Natural killer cell (primary cell): Measurements from ENCODE around the gene LNPEP. TPM values are rescaled to one million over a fixed set of nuclear protein-coding genes. Genes with fewer than 3 reads are reported as not detected.

Source experiments
- ATAC-seq, 3 donors: fragments of 150-1000 bp in 2 of 3; fragments of 200-7000 bp in 1 of 3; cut with Tn5 transposase; 1 replicate in 1 of 3; 2 replicates in 2 of 3; pipeline ENCODE4 v1.10.0; 2021; ENCODE audit warnings: mild to moderate bottlenecking in 2 of 3, moderate library complexity in 2 of 3
- DNase-seq, 2 donors: peaks; one replicate each; pipeline versions ENCODE4 v3.0.0 to v3.0.0-alpha.2; 2013 to 2021; ENCODE audit warnings: mixed read lengths in 1 of 2
- H3K27ac ChIP-seq: one replicate; pipeline ENCODE4 v1.5.1; 2013; ENCODE audit warnings: mild to moderate bottlenecking, low read length
- H3K27me3 ChIP-seq: one replicate; pipeline ENCODE4 v1.6.1; 2013; ENCODE audit warnings: low read length; ENCODE audit not compliant: control insufficient read depth, insufficient read depth
- H3K36me3 ChIP-seq: one replicate; pipeline ENCODE4 v1.6.1; 2013; ENCODE audit warnings: low read length; ENCODE audit not compliant: control insufficient read depth, insufficient read depth
- H3K4me1 ChIP-seq: one replicate; pipeline ENCODE4 v1.6.1; 2013; ENCODE audit warnings: low read length; ENCODE audit not compliant: control insufficient read depth, insufficient read depth
- H3K4me3 ChIP-seq: one replicate; pipeline ENCODE4 v1.5.1; 2013; ENCODE audit warnings: low read length
- H3K9me3 ChIP-seq: one replicate; pipeline ENCODE4 v1.6.1; 2013; ENCODE audit warnings: low read length; ENCODE audit not compliant: control insufficient read depth, insufficient read depth
- H3K27ac Mint-ChIP-seq, 2 donors: one replicate each; pipeline ENCODE4 v1.8.0; 2022; ENCODE audit warnings: mild to moderate bottlenecking in 2 of 2, mixed read lengths in 2 of 2, moderate library complexity in 1 of 2
- H3K27me3 Mint-ChIP-seq, 2 donors: one replicate each; pipeline ENCODE4 v1.8.0; 2022; ENCODE audit warnings: low read depth in 2 of 2, mixed read lengths in 2 of 2
- H3K36me3 Mint-ChIP-seq: one replicate; pipeline ENCODE4 v1.8.0; 2022; ENCODE audit warnings: mixed read lengths
- H3K4me1 Mint-ChIP-seq, 2 donors: one replicate each; pipeline ENCODE4 v1.8.0; 2022; ENCODE audit warnings: mixed read lengths in 2 of 2
- H3K4me3 Mint-ChIP-seq: one replicate; pipeline ENCODE4 v1.8.0; 2022; ENCODE audit warnings: mild to moderate bottlenecking, moderate library complexity, mixed read lengths
- H3K9me3 Mint-ChIP-seq, 2 donors: one replicate each; pipeline ENCODE4 v1.8.0; 2022; ENCODE audit warnings: mixed read lengths in 2 of 2
- WGBS: methylation state at CpG from one replicate; pipeline ENCODE4 v1.1.7; 2013; ENCODE audit warnings: missing lambda C conversion rate; ENCODE audit not compliant: insufficient coverage; 5-methylcytosine and 5-hydroxymethylcytosine counted together
- intact Hi-C: fragments of 100-400 bp; cut with micrococcal nuclease; formaldehyde crosslinking; loops from one replicate; pipeline ENCODE4 v1.14.2; 2022
- total RNA-seq, 4 donors: library from RNA; stranded (reverse); fragments of 120-200 nt in 1 of 4; gene quantifications; one replicate each; pipeline versions ENCODE4 v1.2.3 to v1.2.4, GENCODE V29; 2013 to 2022
- TF ChIP-seq, protein P1 (sequence below): fragments of 200-600 bp; IDR thresholded peaks from one replicate; pipeline ENCODE4 v1.8.0; 2022; ENCODE audit warnings: antibody characterized with exemption

Gene LNPEP
- total RNA-seq, 3 donors from 2014 or later (not counting 1 experiment from before 2014, with no cell fraction given), result 126 to 162 (median 135) TPM

DNA sequence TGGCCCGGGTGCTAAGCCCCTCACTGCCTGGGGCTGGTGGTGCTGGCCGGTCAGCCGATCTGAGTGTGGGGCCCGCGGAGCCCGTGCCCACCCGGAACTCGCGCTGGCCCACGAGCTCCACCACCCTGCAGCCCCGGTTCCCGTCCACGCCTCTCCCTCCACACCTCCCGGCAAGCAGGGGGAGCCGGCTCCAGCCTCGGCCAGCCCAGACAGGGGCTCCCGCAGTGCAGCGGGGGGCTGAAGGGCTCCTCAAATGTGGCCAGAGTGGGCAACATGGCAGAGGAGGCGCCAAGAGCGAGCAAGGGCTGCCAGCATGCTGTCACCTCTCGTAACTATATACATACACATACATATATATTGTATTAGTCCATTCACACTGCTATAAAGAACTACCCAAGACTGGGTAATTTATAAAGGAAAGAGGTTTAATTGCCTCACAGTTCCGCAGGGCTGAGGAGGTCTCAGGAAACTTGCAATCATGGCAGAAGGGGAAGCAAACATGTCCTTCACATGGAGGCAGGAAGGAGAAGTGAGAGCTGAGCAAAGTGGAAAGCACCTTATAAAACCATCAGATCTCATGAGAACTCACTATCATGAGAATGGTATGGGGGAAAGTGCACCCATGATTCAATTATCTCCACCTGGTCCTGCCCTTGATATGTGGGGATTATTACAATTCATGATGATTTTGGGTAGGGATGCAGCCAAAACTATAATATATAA is 149.7 kb downstream of the LNPEP start:
- H3K27me3 ChIP-seq, result no peaks in the 10 kb centered on the region
- Mint-ChIP-seq H3K27ac (no peak overlapping the region), H3K9me3 (no peaks in the 10 kb centered on the region), H3K36me3 (no peaks in the 10 kb centered on the region), H3K4me1 (peaks cover 7% of the 10 kb centered on the region in 2 donors), H3K4me3 (no peak overlapping the region), H3K27me3 (peaks cover 0 to 7% of the 10 kb centered on the region in 2 donors)
- DNase-seq (no peak), ATAC-seq (no peak)
- no peaks in the 10 kb centered on the region for H3K9me3 ChIP-seq
- H3K4me3 ChIP-seq, result no peak overlapping the region
- WGBS, result 97% methylated on average over 21 of the region's 22 CpGs
- H3K27ac ChIP-seq, result no peak overlapping the region
- TF ChIP-seq, protein P1, sequence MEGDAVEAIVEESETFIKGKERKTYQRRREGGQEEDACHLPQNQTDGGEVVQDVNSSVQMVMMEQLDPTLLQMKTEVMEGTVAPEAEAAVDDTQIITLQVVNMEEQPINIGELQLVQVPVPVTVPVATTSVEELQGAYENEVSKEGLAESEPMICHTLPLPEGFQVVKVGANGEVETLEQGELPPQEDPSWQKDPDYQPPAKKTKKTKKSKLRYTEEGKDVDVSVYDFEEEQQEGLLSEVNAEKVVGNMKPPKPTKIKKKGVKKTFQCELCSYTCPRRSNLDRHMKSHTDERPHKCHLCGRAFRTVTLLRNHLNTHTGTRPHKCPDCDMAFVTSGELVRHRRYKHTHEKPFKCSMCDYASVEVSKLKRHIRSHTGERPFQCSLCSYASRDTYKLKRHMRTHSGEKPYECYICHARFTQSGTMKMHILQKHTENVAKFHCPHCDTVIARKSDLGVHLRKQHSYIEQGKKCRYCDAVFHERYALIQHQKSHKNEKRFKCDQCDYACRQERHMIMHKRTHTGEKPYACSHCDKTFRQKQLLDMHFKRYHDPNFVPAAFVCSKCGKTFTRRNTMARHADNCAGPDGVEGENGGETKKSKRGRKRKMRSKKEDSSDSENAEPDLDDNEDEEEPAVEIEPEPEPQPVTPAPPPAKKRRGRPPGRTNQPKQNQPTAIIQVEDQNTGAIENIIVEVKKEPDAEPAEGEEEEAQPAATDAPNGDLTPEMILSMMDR, result no peak
- no peaks in the 10 kb centered on the region for H3K36me3 ChIP-seq
- no peaks in the 10 kb centered on the region for H3K4me1 ChIP-seq
- intact Hi-C loops, result no loop called here

Other genes with a start within 250 kb of the LNPEP start
- 100 to 1,000 TPM; 109 to 158 (median 112) TPM for gene ERAP1, start 128.1 kb upstream of the LNPEP start, total RNA-seq
- gene ERAP2, start 59.6 kb upstream of the LNPEP start, total RNA-seq, result 10 to 100 TPM; 41.5 to 81.8 (median 79.2) TPM
- gene LIX1, start 206.5 kb downstream of the LNPEP start, total RNA-seq, result not detected
- 10 to 100 TPM; 26.3 to 31.0 (median 28.2) TPM for gene RIOK2, start 247.2 kb downstream of the LNPEP start, total RNA-seq